Esophagus squamous epithelium (tissue), 4 donors: ENCODE results near the gene PIF1.

ENCODE experiments used
- POLR2A ChIP-seq, 4 donors: fragments of 450-650 bp; IDR thresholded peaks; one replicate each; pipeline ENCODE4 v1.6.1; 2017; ENCODE audit warnings: antibody characterized with exemption in 4 of 4, mild to moderate bottlenecking in 4 of 4, moderate library complexity in 3 of 4
- TF ChIP-seq, protein P1 (sequence below), 6 experiments: fragments of 450-650 bp in 4 of 6; fragments of 200-600 bp in 2 of 6; sonication (generic) in 2 of 6; IDR thresholded peaks; one replicate each; pipeline ENCODE4 v1.5.1; 2016 to 2019; ENCODE audit warnings: antibody characterized with exemption in 6 of 6, mild to moderate bottlenecking in 4 of 6, moderate library complexity in 4 of 6

DNA sequence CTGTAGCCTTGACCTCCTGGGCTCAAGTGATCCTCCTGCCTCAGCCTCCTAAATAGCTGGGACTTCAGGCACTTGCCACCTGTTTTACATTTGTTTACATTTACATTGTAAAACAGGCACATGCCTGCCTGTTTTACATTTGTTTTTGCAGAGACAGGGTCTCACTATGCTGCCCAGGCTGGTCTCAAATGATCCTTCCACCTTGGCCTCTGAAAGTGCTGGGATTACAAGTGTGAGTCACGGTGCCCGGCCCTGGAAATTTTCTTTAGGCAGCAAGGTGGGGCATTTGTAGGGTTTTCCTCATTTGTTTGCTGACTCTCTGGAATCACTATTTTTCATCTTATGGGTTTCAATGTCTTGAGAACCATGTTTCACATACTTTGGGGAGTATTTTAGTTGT, 25.0 kb downstream of the PIF1 start:
- TF ChIP-seq POLR2A (IDR thresholded peaks at IDR 0.05): no peak
- TF ChIP-seq, protein P1, sequence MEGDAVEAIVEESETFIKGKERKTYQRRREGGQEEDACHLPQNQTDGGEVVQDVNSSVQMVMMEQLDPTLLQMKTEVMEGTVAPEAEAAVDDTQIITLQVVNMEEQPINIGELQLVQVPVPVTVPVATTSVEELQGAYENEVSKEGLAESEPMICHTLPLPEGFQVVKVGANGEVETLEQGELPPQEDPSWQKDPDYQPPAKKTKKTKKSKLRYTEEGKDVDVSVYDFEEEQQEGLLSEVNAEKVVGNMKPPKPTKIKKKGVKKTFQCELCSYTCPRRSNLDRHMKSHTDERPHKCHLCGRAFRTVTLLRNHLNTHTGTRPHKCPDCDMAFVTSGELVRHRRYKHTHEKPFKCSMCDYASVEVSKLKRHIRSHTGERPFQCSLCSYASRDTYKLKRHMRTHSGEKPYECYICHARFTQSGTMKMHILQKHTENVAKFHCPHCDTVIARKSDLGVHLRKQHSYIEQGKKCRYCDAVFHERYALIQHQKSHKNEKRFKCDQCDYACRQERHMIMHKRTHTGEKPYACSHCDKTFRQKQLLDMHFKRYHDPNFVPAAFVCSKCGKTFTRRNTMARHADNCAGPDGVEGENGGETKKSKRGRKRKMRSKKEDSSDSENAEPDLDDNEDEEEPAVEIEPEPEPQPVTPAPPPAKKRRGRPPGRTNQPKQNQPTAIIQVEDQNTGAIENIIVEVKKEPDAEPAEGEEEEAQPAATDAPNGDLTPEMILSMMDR (IDR thresholded peaks at IDR 0.05): no peak
